Measurements from ENCODE around the gene ABI1. TPM values are rescaled to one million over a fixed set of nuclear protein-coding genes. Genes with fewer than 3 reads are reported as not detected.

The ABI1 gene
- total and polyA plus RNA-seq, 2 of the 13 experiments (the other 11 are each of a cell fraction or from before 2014, with no cell fraction given) = 20.9 to 22.9 TPM

DNA sequence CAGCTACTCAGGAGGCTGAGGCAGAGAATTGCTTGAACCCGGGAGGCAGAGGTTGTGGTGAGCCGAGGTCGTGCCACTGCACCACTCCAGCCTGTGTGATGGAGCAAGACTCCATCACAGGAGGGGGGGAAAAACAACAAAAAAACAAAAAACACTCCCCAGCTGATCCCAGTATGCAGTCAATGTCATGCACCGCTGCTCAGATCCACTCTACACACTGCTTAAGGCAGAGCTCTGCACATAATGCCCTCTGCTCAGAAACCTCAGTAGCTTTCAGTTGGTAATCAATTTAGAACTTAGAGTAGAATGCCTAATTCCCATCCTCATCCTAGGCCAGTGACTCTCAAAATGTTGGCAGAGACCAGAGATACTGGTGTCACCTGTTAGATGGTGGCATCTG is 119.4 kb downstream of the ABI1 start:
- H3K27me3 ChIP-seq (ENCODE audit: control insufficient read depth in 1 of 2, insufficient read depth in 2 of 2, low read length in 2 of 2) = no peaks in the 10 kb centered on the region
- H4K20me1 ChIP-seq (ENCODE audit: insufficient read depth, low read length) = no peaks in the 10 kb centered on the region
- H3K79me2 ChIP-seq (ENCODE audit: insufficient read depth, low read length) = no peaks in the 10 kb centered on the region
- in situ Hi-C loops (cut with HindIII; ENCODE audit: extremely low pct_ligation_motif_present, low pct_unique_long_range_greater_than_20kb) (no loop called here), intact Hi-C loops (cut with micrococcal nuclease; ENCODE audit: unreplicated experiment) (no loop called here)
- FAIRE-seq (no peak), ATAC-seq (no peak), DNase-seq (ENCODE audit: low spot score) (no peak)
- H3K4me2 ChIP-seq (ENCODE audit: low read depth, low read length) = no peak overlapping the region
- peaks cover 8 to 46% of the 10 kb centered on the region in 2 experiments; a peak in 4 of 5 replicates for H3K36me3 ChIP-seq (replicated peaks in 1 of 2; ENCODE audit: control insufficient read depth in 1 of 2, insufficient read depth in 2 of 2, low read length in 2 of 2)
- H3K9me3 ChIP-seq (ENCODE audit: low read length) = no peaks in the 10 kb centered on the region
- TF ChIP-seq ZMYM3 (CRISPR knock-in tag; IDR thresholded peaks at IDR 0.05) = no peak
- no peak for TF ChIP-seq POLR2A (IDR thresholded peaks at IDR 0.05; ENCODE audit: insufficient read depth in 1 of 2, low read depth in 2 of 2, low read length in 2 of 2)
- TF ChIP-seq NCOA5 (CRISPR knock-in tag; IDR thresholded peaks at IDR 0.05) = no peak
- no peak for TF ChIP-seq YEATS4 (CRISPR knock-in tag; IDR thresholded peaks at IDR 0.05; ENCODE audit: borderline replicate concordance)
- no peak for TF ChIP-seq ADNP (CRISPR knock-in tag; IDR thresholded peaks at IDR 0.05)
- TF ChIP-seq MIER3 (CRISPR knock-in tag; IDR thresholded peaks at IDR 0.05; ENCODE audit: borderline replicate concordance) = no peak
- no peak for TF ChIP-seq SRSF4 (IDR thresholded peaks at IDR 0.05; ENCODE audit: low read depth, low read length, poor library complexity, severe bottlenecking)
- no peak for TF ChIP-seq BRCA1 (CRISPR knock-in tag; IDR thresholded peaks at IDR 0.05)
- TF ChIP-seq, protein P1, sequence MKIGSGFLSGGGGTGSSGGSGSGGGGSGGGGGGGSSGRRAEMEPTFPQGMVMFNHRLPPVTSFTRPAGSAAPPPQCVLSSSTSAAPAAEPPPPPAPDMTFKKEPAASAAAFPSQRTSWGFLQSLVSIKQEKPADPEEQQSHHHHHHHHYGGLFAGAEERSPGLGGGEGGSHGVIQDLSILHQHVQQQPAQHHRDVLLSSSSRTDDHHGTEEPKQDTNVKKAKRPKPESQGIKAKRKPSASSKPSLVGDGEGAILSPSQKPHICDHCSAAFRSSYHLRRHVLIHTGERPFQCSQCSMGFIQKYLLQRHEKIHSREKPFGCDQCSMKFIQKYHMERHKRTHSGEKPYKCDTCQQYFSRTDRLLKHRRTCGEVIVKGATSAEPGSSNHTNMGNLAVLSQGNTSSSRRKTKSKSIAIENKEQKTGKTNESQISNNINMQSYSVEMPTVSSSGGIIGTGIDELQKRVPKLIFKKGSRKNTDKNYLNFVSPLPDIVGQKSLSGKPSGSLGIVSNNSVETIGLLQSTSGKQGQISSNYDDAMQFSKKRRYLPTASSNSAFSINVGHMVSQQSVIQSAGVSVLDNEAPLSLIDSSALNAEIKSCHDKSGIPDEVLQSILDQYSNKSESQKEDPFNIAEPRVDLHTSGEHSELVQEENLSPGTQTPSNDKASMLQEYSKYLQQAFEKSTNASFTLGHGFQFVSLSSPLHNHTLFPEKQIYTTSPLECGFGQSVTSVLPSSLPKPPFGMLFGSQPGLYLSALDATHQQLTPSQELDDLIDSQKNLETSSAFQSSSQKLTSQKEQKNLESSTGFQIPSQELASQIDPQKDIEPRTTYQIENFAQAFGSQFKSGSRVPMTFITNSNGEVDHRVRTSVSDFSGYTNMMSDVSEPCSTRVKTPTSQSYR (CRISPR knock-in tag; IDR thresholded peaks at IDR 0.05; ENCODE audit: borderline replicate concordance) = no peak
- TF ChIP-seq FOXA1 (IDR thresholded peaks at IDR 0.05) = no peak
- no peak for TF ChIP-seq FOXA1 (CRISPR knock-in tag; IDR thresholded peaks at IDR 0.05)
- no TSS peak for BruUV-seq (replicated peaks)
- H3K9ac ChIP-seq (ENCODE audit: insufficient read depth, low read depth, low read length) = no peak overlapping the region
- POLR2A ChIA-PET = no interaction called here
- H3K27ac ChIP-seq (ENCODE audit: extremely low read length, insufficient read depth, low read length) = no peak overlapping the region
- 100% methylated on average over 4 of the region's 4 CpGs for WGBS (ENCODE audit: low lambda C conversion rate)
- CTCF ChIA-PET (ENCODE audit: low intra/inter-chr PET ratio, low total read pairs) = no interaction called here
- H3K4me3 ChIP-seq (replicated peaks in 1 of 3; ENCODE audit: insufficient read depth in 1 of 3, low read depth in 2 of 3, low read length in 3 of 3) = no peak overlapping the region
- no peak overlapping the region for H2AFZ ChIP-seq (ENCODE audit: low read length)
- peaks cover 23% of the 10 kb centered on the region for H3K4me1 ChIP-seq (ENCODE audit: insufficient read depth, low read length)
